Fibroblast of villous mesenchyme (primary cell): ENCODE results near the gene DPF1. TPM values are rescaled to one million over a fixed set of nuclear protein-coding genes. Genes with fewer than 3 reads are reported as not detected.

Experiments
- DNase-seq: peaks from one replicate; pipeline ENCODE4 v3.0.0-alpha.2; 2010; ENCODE audit warnings: low read depth
- H3K4me3 ChIP-seq: 2 replicates; pipeline ENCODE4 v1.5.1; 2011; ENCODE audit warnings: low read depth, mild to moderate bottlenecking, low read length
- CTCF ChIP-seq: IDR thresholded peaks from 2 replicates; pipeline ENCODE4 v1.5.1; 2012; ENCODE audit warnings: low read depth, mild to moderate bottlenecking, low read length; ENCODE audit not compliant: insufficient read depth
- total RNA-seq: library from RNA; depleted of rRNA; stranded (reverse); fragments of >200 nt; gene quantifications from 2 replicates; pipeline ENCODE4 v1.2.3, GENCODE V29; 2012

The DPF1 gene
- total RNA-seq, 1 donor = 1.7 TPM

GRCh38 chr19:38250428-38250820 lies 26.4 kb upstream of the DPF1 start:
- no peak for DNase-seq
- no peak overlapping the region for H3K4me3 ChIP-seq
- no peak for TF ChIP-seq CTCF

- no peak for DNase-seq
- TF ChIP-seq CTCF = no peak
Measured at GRCh38 chr19:38248421-38248820, 24.4 kb upstream of the DPF1 start.

GRCh38 chr19:38247734-38248268 lies 23.8 kb upstream of the DPF1 start:
- TF ChIP-seq CTCF = no peak
- no peak overlapping the region for H3K4me3 ChIP-seq
- no peak for DNase-seq

More at GRCh38 chr19:38248421-38248820, 24.4 kb upstream of the DPF1 start:
- H3K4me3 ChIP-seq = no peak overlapping the region

- no peak overlapping the region for H3K4me3 ChIP-seq
- TF ChIP-seq CTCF = no peak
- DNase-seq = no peak
Measured at GRCh38 chr19:38247126-38247525, 23.1 kb upstream of the DPF1 start.

GRCh38 chr19:38245826-38246498 lies 21.9 kb upstream of the DPF1 start:
- no peak for TF ChIP-seq CTCF
- DNase-seq = peak; percentile 58
- H3K4me3 ChIP-seq = no peak overlapping the region

GRCh38 chr19:38243279-38243673 lies 19.3 kb upstream of the DPF1 start:
- DNase-seq = no peak
- no peak for TF ChIP-seq CTCF
- peak overlapping the region; percentile 52 for H3K4me3 ChIP-seq

GRCh38 chr19:38239816-38240215 lies 15.8 kb upstream of the DPF1 start:
- DNase-seq = no peak
- H3K4me3 ChIP-seq = no peak overlapping the region
- no peak for TF ChIP-seq CTCF
